K562 (cell line): ENCODE data around the gene ADARB2. TPM values are rescaled to one million over a fixed set of nuclear protein-coding genes. Genes with fewer than 3 reads are reported as not detected.

ENCODE experiments used
- ATAC-seq: fragments of 200-7000 bp; cut with Tn5 transposase; 3 replicates; pipeline ENCODE4 v1.9.1; 2020; ENCODE audit warnings: moderate library complexity
- BruUV-seq: library from RNA; stranded (reverse); fragments of 400-500 nt; replicated peaks from 2 replicates; lab custom pipeline; 2021; lab: Mats Ljungman, UMichigan
- CTCF ChIA-PET: fragments of 300-600 bp; formaldehyde crosslinking; extraction: SDS; loops from one replicate; lab custom pipeline; 2021; ENCODE audit warnings: low intra/inter-chr PET ratio; lab: Yijun Ruan, JAX
- POLR2A ChIA-PET: fragments of 300-600, 350-650 bp; sonication (Branson Sonifier 250); formaldehyde crosslinking; extraction: SDS; loops from one replicate; lab custom pipeline; 2021; ENCODE audit warnings: antibody characterized with exemption, inconsistent platforms; lab: Yijun Ruan, JAX
- DNase-seq, 4 experiments: peaks; one replicate each; pipeline versions ENCODE4 v3.0.0 to v3.0.0-alpha.2; 2011 to 2018; ENCODE audit warnings: low spot score in 3 of 4, mixed read lengths in 3 of 4; ENCODE audit errors: extremely low read depth in 1 of 4
- FAIRE-seq: peaks from 2 replicates; lab custom pipeline; 2011; peaks lifted over from hg19 to GRCh38; lab: Jason Lieb, UNC
- H2AFZ ChIP-seq: 2 replicates; pipeline ENCODE4 v1.6.0; 2011; ENCODE audit warnings: low read depth, low read length, control low read depth, inconsistent platforms
- H3K27ac ChIP-seq: fragments of 200-600 bp; 3 replicates; pipeline ENCODE4 v1.8.0; 2011; ENCODE audit warnings: low read depth, mild to moderate bottlenecking, control low read depth, inconsistent platforms, low read length, moderate library complexity, mixed read lengths; ENCODE audit errors: extremely low read depth
- H3K27me3 ChIP-seq, 2 experiments: fragments of 300-600 bp in 1 of 2; 2 replicates in 1 of 2; 3 replicates in 1 of 2; pipeline versions ENCODE4 v1.6.0 to v1.8.0; 2011; ENCODE audit warnings: inconsistent platforms in 2 of 2, low read length in 2 of 2, mild to moderate bottlenecking in 1 of 2, mixed read lengths in 1 of 2, moderate library complexity in 1 of 2; ENCODE audit not compliant: control insufficient read depth in 2 of 2, insufficient read depth in 2 of 2
- H3K36me3 ChIP-seq: fragments of 300-600 bp; 3 replicates; pipeline ENCODE4 v1.8.0; 2011; ENCODE audit warnings: mild to moderate bottlenecking, low read length, inconsistent platforms; ENCODE audit not compliant: control insufficient read depth, insufficient read depth
- H3K4me1 ChIP-seq, 2 experiments: fragments of 200-600 bp in 1 of 2; replicated peaks in 1 of 2; 2 replicates in 1 of 2; 3 replicates in 1 of 2; pipeline versions ENCODE4 v1.5.1 to v1.8.0; 2011; ENCODE audit warnings: inconsistent platforms in 2 of 2, low read length in 2 of 2, mild to moderate bottlenecking in 1 of 2, mixed read lengths in 1 of 2, moderate library complexity in 1 of 2; ENCODE audit not compliant: control insufficient read depth in 2 of 2, insufficient read depth in 2 of 2
- H3K4me2 ChIP-seq: 2 replicates; pipeline ENCODE4 v1.6.1; 2011; ENCODE audit warnings: low read length, control low read depth, inconsistent platforms, mixed read lengths; ENCODE audit not compliant: insufficient read depth
- H3K4me3 ChIP-seq: fragments of 200-600 bp; sonication (generic), shearing (Covaris generic); 2 replicates; pipeline ENCODE4 v1.5.1; 2016; ENCODE audit warnings: control low read depth, inconsistent platforms
- H3K79me2 ChIP-seq: fragments of 200-600 bp; 3 replicates; pipeline ENCODE4 v1.8.0; 2011; ENCODE audit warnings: low read length, inconsistent platforms; ENCODE audit not compliant: control insufficient read depth, insufficient read depth
- H3K9ac ChIP-seq, 2 experiments: 2 replicates each; pipeline versions ENCODE4 v1.6.0 to v1.6.1; 2011; ENCODE audit warnings: low read depth in 2 of 2, low read length in 2 of 2, control low read depth in 1 of 2, inconsistent platforms in 1 of 2, mild to moderate bottlenecking in 1 of 2, mixed read lengths in 1 of 2; ENCODE audit not compliant: insufficient read depth in 1 of 2
- H3K9me1 ChIP-seq: one replicate; pipeline ENCODE4 v1.6.0; 2011; ENCODE audit warnings: inconsistent platforms, mild to moderate bottlenecking, low read length, moderate library complexity; ENCODE audit not compliant: control insufficient read depth, insufficient read depth
- H3K9me3 ChIP-seq: replicated peaks from 2 replicates; pipeline ENCODE4 v1.5.1; 2011; ENCODE audit warnings: low read depth, low read length, inconsistent platforms; ENCODE audit not compliant: control insufficient read depth, insufficient read depth
- H4K20me1 ChIP-seq: replicated peaks from 2 replicates; pipeline ENCODE4 v1.6.1; 2011; ENCODE audit warnings: low read length, inconsistent platforms, mixed read lengths; ENCODE audit not compliant: control insufficient read depth, insufficient read depth
- ATF1 ChIP-seq, 2 experiments: fragments of 450-650 bp in 1 of 2; IDR thresholded peaks; 2 replicates each; pipeline ENCODE4 v1.6.1; 2016; ENCODE audit warnings: missing compliant biosample characterization in 1 of 2, missing genetic modification characterization in 1 of 2
- CHD4 ChIP-seq: fragments of 200-600 bp; sonication (generic); IDR thresholded peaks from 3 replicates; pipeline ENCODE4 v1.6.1; 2012; ENCODE audit warnings: low read depth, mild to moderate bottlenecking, mixed read lengths, low read length, inconsistent platforms; ENCODE audit not compliant: insufficient read depth, insufficient replicate concordance, poor library complexity, severe bottlenecking
- NCOA2 ChIP-seq, 2 experiments: fragments of 450-650 bp; IDR thresholded peaks; 2 replicates each; pipeline ENCODE4 v1.6.1; 2018; ENCODE audit warnings: mild to moderate bottlenecking in 2 of 2, moderate library complexity in 1 of 2; ENCODE audit not compliant: partially characterized antibody in 2 of 2
- RBM25 ChIP-seq: fragments of 200-400 bp; formaldehyde crosslinking; IDR thresholded peaks from 2 replicates; pipeline ENCODE4 v1.6.1; 2018; ENCODE audit warnings: low read length, low read depth, moderate library complexity; ENCODE audit not compliant: severe bottlenecking
- RNF2 ChIP-seq: sonication (generic); IDR thresholded peaks from 2 replicates; pipeline ENCODE4 v1.6.1; 2016
- SREBF1 ChIP-seq: fragments of 150-350 bp; IDR thresholded peaks from 2 replicates; pipeline ENCODE4 v1.6.1; 2014; ENCODE audit warnings: antibody characterized with exemption, low read depth, low read length, borderline replicate concordance
- STAT5A ChIP-seq: IDR thresholded peaks from 2 replicates; pipeline ENCODE4 v1.6.1; 2012; ENCODE audit warnings: low read length, inconsistent platforms, borderline replicate concordance
- ZFP30 ChIP-seq: fragments of 250-450 bp; sonication (Bioruptor Pico); IDR thresholded peaks from 2 replicates; pipeline ENCODE4 v1.8.0; 2022; ENCODE audit warnings: moderate library complexity, mild to moderate bottlenecking, inconsistent platforms, borderline replicate concordance
- ZKSCAN3 ChIP-seq: fragments of 250-450 bp; sonication (Bioruptor Pico); IDR thresholded peaks from 2 replicates; pipeline ENCODE4 v1.4.0; 2020
- WGBS: fragments of 100-300 bp; shearing (Covaris generic); methylation state at CpG from one replicate; pipeline ENCODE4 v1.1.6; 2016; ENCODE audit warnings: low coverage, mixed read lengths; ENCODE audit not compliant: insufficient coverage; ENCODE audit errors: missing lambda C conversion rate; 5-methylcytosine and 5-hydroxymethylcytosine counted together
- in situ Hi-C: fragments of 300-500 bp; cut with MboI; formaldehyde crosslinking; loops from 4 replicates; pipeline ENCODE4 v1.15.0; 2018; ENCODE audit warnings: inconsistent platforms, mixed read lengths
- intact Hi-C: fragments of 100-400 bp; cut with micrococcal nuclease; formaldehyde crosslinking; loops from 2 replicates; pipeline ENCODE4 v1.14.2; 2022
- polyA plus RNA-seq, 8 experiments: library from polyadenylated mRNA; depleted of rRNA in 4 of 8; stranded (reverse) in 5 of 8; unstranded in 3 of 8; fragments of >200 nt; fragmentation: Nextera tagmentation in 2 of 8; fragmentation: Illumina TruSeq in 1 of 8; extraction: Ambion mirVana in 2 of 8; extraction: Trizol in 1 of 8; gene quantifications; 2 replicates each; pipeline versions ENCODE4 v1.2.1 to v1.2.3, GENCODE V29; 2011 to 2014; ENCODE audit warnings: inconsistent platforms in 1 of 8, missing spikeins in 1 of 8
- total RNA-seq, 7 experiments: library from RNA; depleted of rRNA in 6 of 7; stranded (reverse); fragments of >200 nt in 6 of 7; fragmentation: Illumina TruSeq in 2 of 7; extraction: Trizol in 2 of 7; gene quantifications; 2 replicates each; pipeline versions ENCODE4 v1.2.1 to v1.2.3, GENCODE V29; 2011 to 2021; ENCODE audit warnings: low replicate concordance in 1 of 7
- TF ChIP-seq, protein P1 (sequence below): fragments of 450-650 bp; IDR thresholded peaks from 2 replicates; pipeline ENCODE4 v1.6.1; 2016; ENCODE audit warnings: low read depth, mild to moderate bottlenecking, moderate library complexity
- TF ChIP-seq, protein P2 (sequence below): IDR thresholded peaks from 2 replicates; pipeline ENCODE4 v1.6.1; 2011; ENCODE audit warnings: borderline replicate concordance, low read depth, mild to moderate bottlenecking, moderate library complexity, low read length; ENCODE audit not compliant: insufficient read depth, poor library complexity, severe bottlenecking

The ADARB2 gene
- total and polyA plus RNA-seq, 9 of the 15 experiments (the other 6 are each of a cell fraction or from before 2014, with no cell fraction given), result not detected

DNA sequence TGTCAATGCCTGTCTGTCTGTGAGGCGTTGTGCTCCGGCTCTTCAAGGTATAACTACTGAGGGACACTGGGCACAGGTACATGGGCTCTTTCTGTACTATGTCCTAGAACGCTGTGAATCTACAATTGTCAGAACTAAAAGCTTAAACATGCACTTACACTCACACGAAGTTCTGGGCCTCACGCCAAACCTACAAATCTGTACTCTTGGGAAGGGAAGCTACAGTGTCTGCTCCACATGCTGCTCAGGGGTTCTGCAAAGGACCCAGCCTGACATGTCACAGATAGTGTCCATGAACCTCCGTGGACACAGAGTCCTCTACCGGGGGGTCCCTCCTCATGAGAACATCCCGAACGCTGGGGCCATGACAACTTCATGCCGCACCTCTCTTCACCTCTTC, 412.4 kb downstream of the ADARB2 start:
- Histone ChIP-seq H3K9ac (no peak overlapping the region), H2AFZ (no peak overlapping the region), H3K4me1 (no peaks in the 10 kb centered on the region), H4K20me1 (no peaks in the 10 kb centered on the region), H3K9me3 (no peaks in the 10 kb centered on the region), H3K79me2 (no peaks in the 10 kb centered on the region), H3K4me2 (no peak overlapping the region), H3K4me3 (no peak overlapping the region), H3K9me1 (no peaks in the 10 kb centered on the region), H3K36me3 (no peaks in the 10 kb centered on the region), H3K27ac (no peak overlapping the region), H3K27me3 (peaks cover 0 to 7% of the 10 kb centered on the region in 2 experiments; a peak in 2 of 5 replicates)
- DNase-seq (no peak), FAIRE-seq (no peak), ATAC-seq (no peak)
- no peak for TF ChIP-seq STAT5A
- no peak for TF ChIP-seq RBM25
- ChIA-PET CTCF (no interaction called here), POLR2A (no interaction called here)
- intact Hi-C loops (no loop called here), in situ Hi-C loops (no loop called here)
- 0% methylated on average over 10 of the region's 10 CpGs for WGBS
- no TSS peak for BruUV-seq

DNA sequence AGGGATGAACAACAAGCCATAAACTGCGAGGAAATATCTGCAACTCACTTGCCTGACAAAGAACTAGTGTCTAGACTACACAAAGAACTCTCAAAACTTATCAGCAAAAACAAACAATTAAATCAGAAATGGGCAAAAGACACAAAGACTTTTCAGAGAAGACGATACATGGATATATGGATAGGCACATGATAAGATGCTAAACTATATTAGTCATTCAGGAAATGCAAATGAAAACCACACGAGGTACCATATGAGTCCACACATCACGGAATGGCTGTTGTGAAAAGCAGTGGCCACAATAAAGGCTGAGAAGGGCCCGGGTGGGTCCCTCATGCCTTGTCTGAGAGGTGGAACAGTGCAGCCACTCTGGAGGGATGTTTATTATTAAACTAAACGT, 413.4 kb downstream of the ADARB2 start:
- POLR2A ChIA-PET, result no interaction called here
- DNase-seq, result no peak
- H2AFZ ChIP-seq, result no peak overlapping the region
- no peaks in the 10 kb centered on the region for H3K79me2 ChIP-seq
- CTCF ChIA-PET, result no interaction called here
- no peak for FAIRE-seq
- no peaks in the 10 kb centered on the region for H3K36me3 ChIP-seq
- no TSS peak for BruUV-seq
- no peak overlapping the region for H3K4me3 ChIP-seq
- no peaks in the 10 kb centered on the region for H3K4me1 ChIP-seq
- no peaks in the 10 kb centered on the region for H4K20me1 ChIP-seq
- WGBS, result 3% methylated on average over 6 of the region's 6 CpGs
- no peak for ATAC-seq
- no peak overlapping the region for H3K4me2 ChIP-seq
- no peak overlapping the region for H3K9ac ChIP-seq
- H3K9me3 ChIP-seq, result no peaks in the 10 kb centered on the region
- H3K27me3 ChIP-seq, result peaks cover 0 to 7% of the 10 kb centered on the region in 2 experiments; a peak in 2 of 5 replicates
- no peaks in the 10 kb centered on the region for H3K9me1 ChIP-seq
- TF ChIP-seq, protein P1, sequence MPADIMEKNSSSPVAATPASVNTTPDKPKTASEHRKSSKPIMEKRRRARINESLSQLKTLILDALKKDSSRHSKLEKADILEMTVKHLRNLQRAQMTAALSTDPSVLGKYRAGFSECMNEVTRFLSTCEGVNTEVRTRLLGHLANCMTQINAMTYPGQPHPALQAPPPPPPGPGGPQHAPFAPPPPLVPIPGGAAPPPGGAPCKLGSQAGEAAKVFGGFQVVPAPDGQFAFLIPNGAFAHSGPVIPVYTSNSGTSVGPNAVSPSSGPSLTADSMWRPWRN, result no peak
- TF ChIP-seq ZKSCAN3 (CRISPR knock-in tag) (no peak), ZFP30 (CRISPR knock-in tag) (no peak), NCOA2 (IDR thresholded peaks at IDR 0.05; ENCODE audit: partially characterized antibody in 2 of 2) (no peak), SREBF1 (no peak), ATF1 (CRISPR knock-in tag; IDR thresholded peaks at IDR 0.05) (no peak), ATF1 (tag; IDR thresholded peaks at IDR 0.05) (no peak), CHD4 (no peak), RNF2 (no peak)
- TF ChIP-seq, protein P2, sequence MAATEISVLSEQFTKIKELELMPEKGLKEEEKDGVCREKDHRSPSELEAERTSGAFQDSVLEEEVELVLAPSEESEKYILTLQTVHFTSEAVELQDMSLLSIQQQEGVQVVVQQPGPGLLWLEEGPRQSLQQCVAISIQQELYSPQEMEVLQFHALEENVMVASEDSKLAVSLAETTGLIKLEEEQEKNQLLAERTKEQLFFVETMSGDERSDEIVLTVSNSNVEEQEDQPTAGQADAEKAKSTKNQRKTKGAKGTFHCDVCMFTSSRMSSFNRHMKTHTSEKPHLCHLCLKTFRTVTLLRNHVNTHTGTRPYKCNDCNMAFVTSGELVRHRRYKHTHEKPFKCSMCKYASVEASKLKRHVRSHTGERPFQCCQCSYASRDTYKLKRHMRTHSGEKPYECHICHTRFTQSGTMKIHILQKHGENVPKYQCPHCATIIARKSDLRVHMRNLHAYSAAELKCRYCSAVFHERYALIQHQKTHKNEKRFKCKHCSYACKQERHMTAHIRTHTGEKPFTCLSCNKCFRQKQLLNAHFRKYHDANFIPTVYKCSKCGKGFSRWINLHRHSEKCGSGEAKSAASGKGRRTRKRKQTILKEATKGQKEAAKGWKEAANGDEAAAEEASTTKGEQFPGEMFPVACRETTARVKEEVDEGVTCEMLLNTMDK, result no peak
- intact Hi-C loops, result no loop called here
- no peak overlapping the region for H3K27ac ChIP-seq
- in situ Hi-C loops, result no loop called here
